HFFc6 (cell line): Measurements from ENCODE around the gene HAGHL. TPM values are rescaled to one million over a fixed set of nuclear protein-coding genes. Genes with fewer than 3 reads are reported as not detected.
A peak's percentile ranks its signal among the peaks of the same experiment; 100 is the strongest.
"Not testable (repeated sequence)": the region's sequence is repeated elsewhere in the genome, so short reads cannot be mapped to it uniquely, and the experiment has no call there.

Experiments
- DNase-seq: peaks from one replicate; pipeline ENCODE4 v3.0.0-alpha.2; 2018
- H3K27ac Mint-ChIP-seq: 2 replicates; pipeline ENCODE4 v1.8.0; 2020; ENCODE audit warnings: mild to moderate bottlenecking, mixed read lengths
- H3K27me3 Mint-ChIP-seq: 2 replicates; pipeline ENCODE4 v1.8.0; 2021; ENCODE audit warnings: mild to moderate bottlenecking, moderate library complexity, mixed read lengths; ENCODE audit not compliant: insufficient read depth
- H3K36me3 Mint-ChIP-seq: 2 replicates; pipeline ENCODE4 v1.8.0; 2021; ENCODE audit warnings: low read depth, mixed read lengths
- H3K4me1 Mint-ChIP-seq: 2 replicates; pipeline ENCODE4 v1.8.0; 2020; ENCODE audit warnings: low read depth, mixed read lengths
- H3K4me3 Mint-ChIP-seq: 2 replicates; pipeline ENCODE4 v1.8.0; 2020; ENCODE audit warnings: mild to moderate bottlenecking, moderate library complexity, mixed read lengths
- H3K9me3 Mint-ChIP-seq: 2 replicates; pipeline ENCODE4 v1.8.0; 2020; ENCODE audit warnings: mild to moderate bottlenecking, mixed read lengths
- total RNA-seq, 6 experiments: library from RNA; stranded (reverse); fragmentation: NEBNext Ultra II Directional; extraction: Animal tissue kit (Norgen Biotek cat#: 25700); gene quantifications; 2 replicates in 1 of 6; 3 replicates in 5 of 6; pipeline ENCODE4 v1.2.3, GENCODE V29; 2021
- TF ChIP-seq, protein P1 (sequence below): fragments of 200-600 bp; sonication (generic); IDR thresholded peaks from 2 replicates; pipeline ENCODE4 v1.5.0; 2021; ENCODE audit warnings: antibody characterized with exemption, mild to moderate bottlenecking

HAGHL gene
- total RNA-seq, 6 experiments from 2014 or later: 11.4 to 16.6 (median 14.1) TPM

DNA sequence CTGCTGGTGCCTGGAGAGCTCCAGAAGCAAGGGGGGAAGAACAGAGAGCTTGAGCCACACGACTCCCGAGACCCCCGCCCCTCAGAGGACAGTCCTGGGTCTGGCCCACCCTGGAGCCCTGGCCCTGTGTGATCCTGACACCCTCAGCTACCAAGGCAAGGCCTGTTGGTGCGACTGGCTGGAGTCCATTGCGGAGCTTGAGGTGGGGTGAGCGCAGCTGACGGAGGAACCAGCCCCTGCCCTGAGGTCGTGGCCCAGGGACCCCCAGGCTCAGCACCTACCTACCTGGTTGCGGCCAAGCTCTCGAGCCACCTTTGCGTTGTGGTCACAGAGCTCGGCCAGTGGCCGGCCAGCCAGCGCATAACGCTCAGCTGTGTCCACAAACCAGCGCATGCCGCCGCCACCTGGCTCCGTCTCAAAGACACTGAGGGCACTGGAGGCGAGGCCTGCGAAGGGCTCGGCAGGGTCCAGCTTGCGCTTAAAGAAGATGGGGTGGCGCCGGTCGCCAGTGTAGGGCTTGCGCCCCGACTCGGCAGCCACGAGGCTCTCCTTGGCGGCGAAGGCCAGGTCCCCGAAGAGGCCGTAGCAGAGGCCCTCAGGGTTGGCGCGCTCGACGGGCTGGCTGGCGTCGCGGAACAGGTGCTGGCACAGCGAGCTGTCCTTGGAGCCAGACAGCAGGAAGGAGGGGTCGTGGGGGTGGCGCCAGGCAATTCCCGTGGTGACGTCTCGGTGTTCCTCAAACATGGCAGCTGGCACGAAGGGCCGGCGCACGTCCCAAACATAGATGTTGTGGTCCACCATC is 40.2 kb upstream of the HAGHL start:
- Mint-ChIP-seq H3K36me3 (peaks cover 16% of the 10 kb centered on the region), H3K27ac (no peak overlapping the region)

DNA sequence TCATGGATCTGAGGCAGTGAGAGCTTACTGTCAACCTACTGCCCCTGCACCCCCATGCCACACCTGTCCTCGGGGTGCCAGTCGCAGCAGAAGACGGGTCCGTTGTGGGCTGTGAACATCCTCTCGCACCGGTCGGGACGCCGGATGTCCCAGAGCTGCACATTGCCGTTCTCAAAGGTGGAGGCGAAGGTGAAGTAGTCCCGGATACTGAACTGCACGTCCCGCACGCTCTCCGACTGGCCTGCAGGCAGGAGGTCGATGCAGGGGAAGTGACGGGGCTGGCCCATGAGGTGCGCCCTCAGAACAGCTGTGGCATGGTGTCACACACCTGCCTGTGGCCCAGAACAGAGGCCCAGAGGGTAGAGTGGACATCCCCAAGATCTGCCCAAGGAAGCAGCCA is 39.4 kb upstream of the HAGHL start:
- DNase-seq: no peak
- peaks cover 10% of the 10 kb centered on the region for H3K36me3 Mint-ChIP-seq
- peaks cover 9% of the 10 kb centered on the region for H3K27me3 Mint-ChIP-seq
- peaks cover 13% of the 10 kb centered on the region; the same call in 1 of the 2 replicates for H3K4me1 Mint-ChIP-seq
- TF ChIP-seq, protein P1, sequence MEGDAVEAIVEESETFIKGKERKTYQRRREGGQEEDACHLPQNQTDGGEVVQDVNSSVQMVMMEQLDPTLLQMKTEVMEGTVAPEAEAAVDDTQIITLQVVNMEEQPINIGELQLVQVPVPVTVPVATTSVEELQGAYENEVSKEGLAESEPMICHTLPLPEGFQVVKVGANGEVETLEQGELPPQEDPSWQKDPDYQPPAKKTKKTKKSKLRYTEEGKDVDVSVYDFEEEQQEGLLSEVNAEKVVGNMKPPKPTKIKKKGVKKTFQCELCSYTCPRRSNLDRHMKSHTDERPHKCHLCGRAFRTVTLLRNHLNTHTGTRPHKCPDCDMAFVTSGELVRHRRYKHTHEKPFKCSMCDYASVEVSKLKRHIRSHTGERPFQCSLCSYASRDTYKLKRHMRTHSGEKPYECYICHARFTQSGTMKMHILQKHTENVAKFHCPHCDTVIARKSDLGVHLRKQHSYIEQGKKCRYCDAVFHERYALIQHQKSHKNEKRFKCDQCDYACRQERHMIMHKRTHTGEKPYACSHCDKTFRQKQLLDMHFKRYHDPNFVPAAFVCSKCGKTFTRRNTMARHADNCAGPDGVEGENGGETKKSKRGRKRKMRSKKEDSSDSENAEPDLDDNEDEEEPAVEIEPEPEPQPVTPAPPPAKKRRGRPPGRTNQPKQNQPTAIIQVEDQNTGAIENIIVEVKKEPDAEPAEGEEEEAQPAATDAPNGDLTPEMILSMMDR: no peak
- no peaks in the 10 kb centered on the region for H3K9me3 Mint-ChIP-seq
- no peak overlapping the region for H3K4me3 Mint-ChIP-seq
- H3K27ac Mint-ChIP-seq: no peak overlapping the region

More for the DNA sequence above, 40.2 kb upstream of the HAGHL start:
- Mint-ChIP-seq H3K27me3 (peaks cover 8% of the 10 kb centered on the region), H3K4me1 (peaks cover 17% of the 10 kb centered on the region), H3K9me3 (no peaks in the 10 kb centered on the region), H3K4me3 (no peak overlapping the region)
- no peak for DNase-seq
- TF ChIP-seq, protein P1: no peak

DNA sequence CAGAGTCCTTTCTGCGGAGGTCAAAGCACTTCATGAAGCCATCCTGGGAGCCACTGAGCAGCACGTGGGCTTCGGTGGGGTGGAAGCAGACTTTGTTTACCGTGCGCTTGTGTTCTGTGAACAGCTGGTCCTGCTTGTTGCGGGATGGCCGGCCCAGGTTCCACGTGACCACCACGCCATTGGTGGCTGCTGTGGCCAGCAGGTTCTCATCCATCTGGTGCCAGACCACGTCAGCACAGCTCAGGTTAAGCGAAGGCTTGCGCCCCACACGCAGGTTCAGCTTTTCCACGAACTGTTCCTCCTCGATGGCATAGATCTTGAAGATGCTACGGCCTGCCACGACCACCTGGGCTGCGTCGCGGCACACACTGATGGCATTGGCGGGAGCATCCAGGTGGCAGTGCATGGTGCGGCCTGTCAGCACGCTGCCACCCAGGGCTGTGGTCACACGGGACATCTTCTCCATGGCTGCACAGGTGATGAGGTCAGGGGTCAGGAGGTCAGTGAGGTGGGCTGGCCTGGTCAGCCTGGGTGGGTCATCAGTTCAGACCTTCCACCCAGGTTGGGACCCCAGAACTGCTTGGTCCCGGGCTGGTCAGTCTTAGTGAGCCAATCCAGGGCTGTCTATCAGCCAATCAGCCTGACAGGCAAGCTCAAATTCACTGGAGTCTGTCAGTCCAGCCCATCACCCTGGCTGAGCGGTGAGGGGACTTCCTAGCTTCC is 37.6 kb upstream of the HAGHL start:
- Mint-ChIP-seq H3K4me1 (peaks cover 11% of the 10 kb centered on the region; the same call in 1 of the 2 replicates), H3K4me3 (peak overlapping the region; percentile 93), H3K27me3 (peaks cover 17% of the 10 kb centered on the region), H3K27ac (peak overlapping the region; percentile 72), H3K36me3 (peaks cover 9% of the 10 kb centered on the region), H3K9me3 (no peaks in the 10 kb centered on the region)
- DNase-seq: no peak
- TF ChIP-seq, protein P1: no peak

DNA sequence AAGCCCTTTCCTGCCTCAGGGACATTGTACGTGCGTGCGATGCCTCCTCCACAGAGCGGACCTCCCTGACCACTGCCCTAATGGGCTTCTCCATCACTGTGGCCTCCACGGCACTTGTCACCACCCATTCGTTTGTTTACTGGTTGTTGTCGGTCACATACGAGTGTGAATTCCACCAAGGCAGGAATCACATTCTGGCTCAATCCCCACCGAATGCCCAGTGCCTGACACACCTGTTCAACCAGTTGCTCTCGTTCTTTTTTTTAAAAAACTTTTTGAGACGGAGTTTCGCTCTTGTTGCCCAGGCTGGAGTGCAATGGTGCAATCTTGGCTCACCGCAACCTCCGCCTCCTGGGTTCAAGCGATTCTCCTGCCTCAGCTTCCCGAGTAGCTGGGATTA is 35.7 kb upstream of the HAGHL start:
- Mint-ChIP-seq H3K4me3 (peak overlapping the region; percentile 69; the same call in 1 of the 2 replicates), H3K4me1 (peaks cover 11% of the 10 kb centered on the region; the same call in 1 of the 2 replicates), H3K27me3 (peaks cover 23% of the 10 kb centered on the region)
- H3K36me3 Mint-ChIP-seq, DNase-seq, H3K27ac Mint-ChIP-seq, H3K9me3 Mint-ChIP-seq: not testable (repeated sequence)

DNA sequence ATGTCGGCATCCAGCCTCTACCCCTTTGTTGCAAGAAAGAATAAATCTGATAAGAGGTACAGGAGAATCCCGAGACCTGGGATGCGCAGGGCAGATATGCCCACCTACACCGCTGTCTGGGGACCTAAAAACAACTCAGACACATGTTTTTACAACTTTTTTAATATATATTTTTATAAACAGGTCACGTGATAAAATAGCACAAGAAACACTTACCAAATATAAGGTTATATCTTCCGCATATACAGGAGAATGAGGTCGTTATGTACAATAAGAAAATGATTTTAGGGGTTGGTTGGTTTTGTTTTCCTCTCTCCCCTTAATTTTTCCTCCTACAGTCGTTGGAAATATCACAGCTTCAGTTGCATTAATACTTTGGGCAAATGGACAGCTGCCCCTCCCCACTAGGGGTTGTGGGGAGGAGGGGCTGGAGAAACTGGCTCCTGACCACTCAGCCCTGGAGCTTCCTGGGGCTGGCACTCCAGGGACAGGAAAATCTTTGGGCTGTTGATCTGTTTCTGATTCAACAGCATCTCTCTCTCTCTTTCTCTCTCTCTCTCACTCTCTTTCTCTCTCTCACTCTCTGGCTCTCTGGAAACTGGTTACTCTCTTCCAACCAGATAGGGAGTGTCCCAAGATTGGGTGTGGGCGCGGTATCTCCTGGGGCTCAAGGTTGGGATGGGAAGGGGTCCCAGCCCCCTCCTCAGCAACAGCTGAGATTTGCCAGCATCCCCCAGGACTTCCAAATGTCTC is 34.4 kb upstream of the HAGHL start:
- no peak for DNase-seq
- TF ChIP-seq, protein P1: no peak
- H3K27ac Mint-ChIP-seq: no peak overlapping the region
- H3K4me1 Mint-ChIP-seq: peaks cover 11% of the 10 kb centered on the region; the same call in 1 of the 2 replicates
- peaks cover 25% of the 10 kb centered on the region for H3K27me3 Mint-ChIP-seq
- no peaks in the 10 kb centered on the region for H3K36me3 Mint-ChIP-seq
- H3K4me3 Mint-ChIP-seq: no peak overlapping the region
- no peaks in the 10 kb centered on the region for H3K9me3 Mint-ChIP-seq
